GM19351 (cell line): ENCODE measurements around the gene FAM90A1.
"Not testable (repeated sequence)": the region's sequence is repeated elsewhere in the genome, so short reads cannot be mapped to it uniquely, and the experiment has no call there.

Experiments used
- ATAC-seq: cut with Tn5 transposase; IDR thresholded peaks from one replicate; pipeline ENCODE4 v1.9.1; 2021; ENCODE audit warnings: mild to moderate bottlenecking, moderate library complexity; ENCODE audit not compliant: unreplicated experiment

Gene FAM90A1

DNA sequence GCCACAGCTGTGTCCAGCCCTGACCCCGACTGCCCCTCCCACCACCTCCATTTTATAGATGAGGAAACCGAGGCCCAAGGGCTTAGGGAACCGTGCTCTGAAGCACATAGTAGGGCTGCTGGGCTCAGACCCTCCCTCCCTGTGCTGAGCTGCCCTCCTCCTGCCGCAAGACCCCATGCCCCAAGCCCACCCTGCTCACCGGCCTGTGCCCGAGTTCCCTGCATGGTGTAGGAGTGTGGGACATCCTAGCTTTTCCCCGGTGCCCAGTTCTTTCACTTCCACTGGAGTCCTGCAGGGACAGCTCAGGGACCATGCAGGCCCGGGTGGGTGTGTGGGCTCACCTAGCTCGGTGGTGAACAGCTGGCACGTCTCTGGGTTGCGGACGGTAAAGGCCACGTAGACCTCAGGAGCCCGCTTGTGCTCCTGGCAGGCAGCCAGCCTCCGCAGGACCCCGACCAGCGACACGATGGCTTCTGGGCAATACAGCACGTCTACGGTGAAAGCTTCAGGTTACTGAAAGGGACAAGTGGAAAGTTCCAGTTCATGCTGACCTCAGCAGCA, 6.6 kb upstream of the FAM90A1 start:
- ATAC-seq, result not testable (repeated sequence)

DNA sequence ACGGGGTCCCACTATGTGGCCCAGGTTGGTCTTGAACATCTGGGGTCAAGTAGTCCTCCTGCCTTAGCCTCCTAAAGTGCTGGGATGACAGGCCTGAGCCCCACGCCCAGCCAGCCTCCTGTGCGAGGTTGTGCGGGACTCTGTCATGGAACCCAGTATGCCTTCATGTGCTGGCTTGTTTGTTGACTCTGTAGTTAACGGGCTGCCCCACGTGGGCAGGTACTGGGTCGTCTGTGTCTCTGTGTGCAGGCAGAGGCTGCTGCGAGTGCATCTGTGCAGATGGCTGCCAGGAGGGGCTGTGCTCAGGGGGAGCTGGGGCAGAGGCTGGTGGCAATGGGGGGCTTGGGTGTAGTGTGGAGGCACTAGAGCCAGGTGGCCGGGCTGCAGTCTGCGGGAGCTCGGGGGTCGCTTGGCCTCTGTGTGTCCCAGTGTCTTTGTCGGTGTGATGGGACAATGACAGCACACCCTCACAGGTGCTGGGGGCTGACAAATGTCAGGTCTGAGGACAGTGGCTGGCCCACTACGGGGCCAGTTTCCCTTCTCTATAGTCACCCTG, 6.0 kb upstream of the FAM90A1 start:
- ATAC-seq, result not testable (repeated sequence)

DNA sequence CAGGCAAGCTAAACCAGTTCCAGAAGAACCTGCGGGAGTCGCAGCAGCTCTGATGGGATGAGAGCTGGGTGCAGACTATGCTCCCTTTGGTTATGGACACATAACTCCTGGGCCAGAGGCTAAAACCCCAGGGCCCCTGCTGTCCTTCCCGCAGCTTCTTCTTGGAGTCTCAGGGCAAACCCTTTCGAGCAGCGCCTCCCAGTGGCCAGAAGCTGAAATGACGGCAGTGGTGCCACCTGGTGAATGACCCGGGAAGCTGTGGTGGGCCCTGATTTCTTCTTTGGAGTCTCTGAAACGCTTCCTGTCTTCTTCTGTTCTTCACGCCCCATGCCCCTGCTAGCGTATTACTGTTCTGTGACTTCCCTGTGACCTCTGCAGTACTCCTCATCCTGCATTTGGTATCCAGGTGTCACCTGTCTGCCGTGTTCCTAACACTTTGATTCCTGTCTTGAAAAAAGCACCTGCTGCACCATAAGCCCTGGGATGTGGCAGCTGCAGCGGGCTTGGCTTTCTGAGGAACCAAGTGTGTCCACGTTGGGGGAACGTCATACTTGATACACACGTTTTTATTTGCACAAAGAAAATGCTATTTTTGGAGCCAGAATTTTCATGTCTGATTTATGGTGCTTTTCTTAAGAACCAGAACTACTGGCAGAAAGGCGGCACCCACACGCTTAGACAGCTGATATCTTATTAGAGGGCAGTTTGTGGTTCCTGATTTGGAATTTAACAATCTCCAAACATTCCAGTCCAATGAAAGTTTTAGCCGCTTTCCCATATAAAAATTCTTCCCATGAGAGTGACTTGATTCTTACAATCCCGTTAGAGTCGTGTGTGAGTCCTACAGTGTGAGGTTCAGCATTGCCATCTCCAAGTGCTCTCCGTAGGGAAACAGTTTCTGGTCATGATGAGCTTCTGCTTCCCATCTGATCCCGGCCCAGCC, 4.5 kb upstream of the FAM90A1 start:
- ATAC-seq, result not testable (repeated sequence)

DNA sequence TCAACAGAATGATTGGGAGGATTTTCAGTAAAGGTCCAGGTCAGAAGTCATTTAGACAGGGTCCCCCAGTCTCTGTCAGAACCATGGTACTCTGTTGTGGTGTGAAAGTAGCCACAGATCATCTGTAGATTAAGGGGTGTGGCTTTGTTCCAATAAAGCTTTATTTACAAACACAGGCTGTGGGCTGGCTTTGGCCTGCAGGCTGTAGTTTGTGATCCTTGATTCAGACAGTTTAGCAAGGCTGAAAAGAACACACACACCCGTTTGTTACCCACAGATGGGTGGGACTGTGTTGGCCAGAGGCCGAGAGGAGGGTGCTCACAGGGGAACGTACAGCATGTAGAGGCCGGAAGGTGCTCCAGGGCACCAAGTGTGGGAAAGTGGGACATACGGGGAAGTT, 3.6 kb upstream of the FAM90A1 start:
- not testable (repeated sequence) for ATAC-seq

DNA sequence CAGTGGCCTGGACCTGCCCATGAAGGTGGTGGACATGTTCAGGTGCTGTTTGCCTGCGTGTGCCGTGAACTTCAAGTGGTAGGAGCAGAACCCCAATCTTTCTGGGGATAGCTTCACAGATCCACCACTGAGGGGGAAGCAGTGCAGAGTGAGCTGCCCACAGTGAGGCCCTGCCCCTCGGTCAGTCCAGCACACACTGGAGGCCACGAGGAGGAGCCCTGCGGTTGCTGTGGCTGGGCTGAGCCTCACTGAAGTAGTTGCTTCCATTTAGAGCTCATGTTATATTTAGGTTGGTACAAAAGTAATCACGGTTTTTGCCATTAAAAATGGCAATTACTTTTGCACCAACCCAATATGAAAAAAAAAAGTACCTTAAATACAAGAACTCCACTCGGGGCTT, 2.1 kb upstream of the FAM90A1 start:
- ATAC-seq, result not testable (repeated sequence)

DNA sequence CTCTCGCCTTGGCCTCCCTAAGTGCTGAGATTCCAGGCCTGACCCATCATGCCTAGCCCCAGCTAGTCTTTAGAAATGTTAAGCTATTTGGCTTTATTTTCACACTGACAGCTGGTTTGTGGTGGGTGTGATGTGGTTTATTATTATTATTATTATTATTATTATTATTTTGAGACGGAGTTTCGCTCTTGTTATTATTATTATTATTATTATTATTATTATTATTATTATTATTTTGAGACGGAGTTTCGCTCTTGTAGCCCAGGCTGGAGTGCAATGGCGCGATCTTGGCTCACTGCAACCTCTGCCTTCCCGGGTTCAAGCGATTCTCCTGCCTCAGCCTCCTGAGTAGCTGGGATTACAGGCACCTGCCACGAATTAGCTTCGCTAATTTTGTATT, 1.2 kb upstream of the FAM90A1 start:
- ATAC-seq, result not testable (repeated sequence)

DNA sequence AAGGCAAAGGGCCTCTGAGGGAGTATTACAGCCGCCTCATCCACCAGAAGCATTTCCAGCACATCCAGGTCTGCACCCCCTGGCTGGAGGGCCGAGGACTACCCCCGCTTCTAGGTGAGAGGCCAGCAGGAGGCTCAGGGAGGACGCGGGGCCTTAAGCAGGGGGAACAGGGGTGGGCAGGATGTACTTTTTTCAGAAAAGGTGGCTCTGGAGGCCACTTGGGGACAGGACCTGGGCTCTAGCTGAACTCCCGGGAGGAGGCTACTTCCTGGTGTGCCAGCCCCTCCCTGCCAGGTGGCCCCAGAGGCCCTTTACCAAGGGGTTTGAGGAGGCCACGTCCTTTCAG, 287 bp upstream of the FAM90A1 start:
- ATAC-seq, result not testable (repeated sequence)

DNA sequence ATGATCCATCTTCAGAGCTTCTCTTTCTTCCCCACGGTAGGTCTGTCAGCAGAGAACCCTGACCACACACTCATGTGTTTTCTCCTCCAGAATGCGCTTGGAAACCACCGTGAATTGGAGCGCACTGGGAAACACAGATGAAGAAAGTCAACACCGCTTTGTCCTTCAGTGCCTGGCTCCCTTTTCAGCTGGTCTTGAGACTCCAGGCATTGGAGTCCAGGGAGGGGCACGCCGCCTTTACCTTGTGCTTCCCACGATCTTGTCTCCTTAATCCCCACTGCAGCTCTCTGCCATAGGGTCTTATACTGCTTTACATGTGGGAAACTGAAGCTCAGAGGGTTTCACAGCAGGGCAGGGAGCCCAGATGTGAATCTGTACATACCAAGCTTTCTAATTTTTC, 1.1 kb downstream of the FAM90A1 start:
- no peak for ATAC-seq

DNA sequence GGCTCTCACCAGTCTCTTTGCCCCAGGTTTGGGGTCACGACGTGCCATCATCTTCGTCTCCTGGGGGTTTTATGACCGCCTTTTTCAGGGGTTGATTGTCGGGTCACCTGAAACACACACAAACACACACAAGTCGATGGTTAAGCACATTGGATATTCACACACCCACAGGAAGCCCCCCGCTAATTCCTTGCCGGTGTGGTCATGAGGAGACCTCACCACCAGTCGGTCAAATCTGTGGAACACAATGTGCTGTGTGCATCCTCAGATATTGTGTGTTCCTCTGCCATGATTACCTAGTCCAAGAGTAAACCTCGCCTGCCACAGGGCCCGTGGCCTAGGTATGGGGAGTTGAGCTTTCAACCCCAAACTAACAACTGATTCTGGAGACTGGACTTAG, 2.6 kb downstream of the FAM90A1 start:
- not testable (repeated sequence) for ATAC-seq

DNA sequence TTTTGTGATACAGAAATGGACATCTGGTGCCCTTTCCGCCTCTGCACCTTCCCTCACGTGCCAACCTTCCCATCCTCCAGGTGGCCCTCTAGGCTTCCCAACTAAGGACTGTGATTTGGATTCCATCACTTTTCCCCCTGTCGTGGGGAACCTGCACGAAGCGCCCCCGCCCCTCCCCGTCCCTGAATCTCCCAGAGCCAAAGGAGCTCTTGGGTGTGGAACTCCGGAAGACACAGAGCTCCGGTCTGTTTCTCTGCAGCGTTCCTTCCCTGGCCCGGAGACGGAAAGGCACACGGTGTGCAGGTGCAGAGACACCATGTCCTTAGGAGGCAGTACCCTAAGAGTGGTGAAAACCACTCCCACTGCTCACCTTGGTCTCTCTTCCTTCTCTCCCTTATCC, 3.8 kb downstream of the FAM90A1 start:
- ATAC-seq, result not testable (repeated sequence)

DNA sequence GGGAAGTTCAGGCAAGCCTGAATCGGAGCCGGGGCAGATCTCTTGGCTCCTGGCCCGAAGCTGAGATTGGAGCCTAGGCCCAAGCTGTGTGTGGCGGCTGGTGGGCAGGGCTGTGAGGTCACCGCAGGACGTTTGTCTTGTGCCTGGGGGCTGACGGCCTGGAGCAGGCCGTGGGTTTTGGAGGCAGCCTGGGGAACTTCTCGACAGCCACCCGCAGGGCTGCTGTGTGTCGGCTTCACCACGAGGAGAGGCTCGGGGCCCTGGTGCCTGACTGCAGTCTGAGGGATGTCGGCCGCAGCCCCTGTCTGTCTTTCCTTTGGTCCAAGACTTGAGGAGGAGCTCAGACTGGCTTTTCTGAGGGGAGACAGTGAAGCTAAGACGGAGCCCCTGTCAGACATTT, 5.1 kb downstream of the FAM90A1 start:
- ATAC-seq, result not testable (repeated sequence)

DNA sequence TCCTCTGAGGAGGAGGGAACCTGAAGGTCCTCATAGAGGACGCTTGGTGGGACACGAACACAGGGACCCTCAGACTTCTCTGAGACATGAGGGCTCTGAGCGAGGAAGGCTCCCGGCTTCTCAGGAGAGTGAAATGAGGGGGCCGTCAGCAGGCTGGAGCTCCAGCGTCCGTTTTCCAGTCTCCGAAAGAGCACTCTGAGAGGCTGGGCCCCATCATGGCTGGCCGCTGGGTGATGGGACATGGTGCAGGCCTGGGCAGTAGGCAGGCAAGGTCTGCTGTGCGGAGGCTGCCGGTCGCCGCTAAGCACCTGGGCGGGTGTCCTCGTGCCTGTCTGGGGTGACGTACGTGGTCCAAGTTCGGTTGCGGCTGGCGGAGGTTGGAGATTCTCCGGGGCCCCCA, 5.6 kb downstream of the FAM90A1 start:
- ATAC-seq, result not testable (repeated sequence)

DNA sequence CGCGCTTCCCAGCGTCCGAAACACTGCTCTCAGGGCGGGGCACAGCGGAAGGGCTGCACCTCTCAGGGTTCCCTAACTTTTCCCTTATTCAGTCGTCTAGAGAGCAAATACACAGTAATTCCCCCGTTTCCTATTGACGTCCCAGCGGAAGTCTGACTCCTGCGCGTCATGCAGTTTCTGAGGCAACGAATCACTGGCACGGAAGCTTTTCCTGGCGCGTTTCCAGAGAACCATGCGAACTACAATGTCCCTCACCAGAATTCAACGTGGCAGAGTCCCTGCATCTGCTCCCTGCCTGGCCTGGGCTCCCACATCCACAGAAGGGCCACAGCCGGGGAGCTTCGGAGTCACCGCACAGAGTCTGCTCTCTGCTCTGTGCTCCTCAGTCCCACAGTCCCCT, 6.0 kb downstream of the FAM90A1 start:
- ATAC-seq, result not testable (repeated sequence)

DNA sequence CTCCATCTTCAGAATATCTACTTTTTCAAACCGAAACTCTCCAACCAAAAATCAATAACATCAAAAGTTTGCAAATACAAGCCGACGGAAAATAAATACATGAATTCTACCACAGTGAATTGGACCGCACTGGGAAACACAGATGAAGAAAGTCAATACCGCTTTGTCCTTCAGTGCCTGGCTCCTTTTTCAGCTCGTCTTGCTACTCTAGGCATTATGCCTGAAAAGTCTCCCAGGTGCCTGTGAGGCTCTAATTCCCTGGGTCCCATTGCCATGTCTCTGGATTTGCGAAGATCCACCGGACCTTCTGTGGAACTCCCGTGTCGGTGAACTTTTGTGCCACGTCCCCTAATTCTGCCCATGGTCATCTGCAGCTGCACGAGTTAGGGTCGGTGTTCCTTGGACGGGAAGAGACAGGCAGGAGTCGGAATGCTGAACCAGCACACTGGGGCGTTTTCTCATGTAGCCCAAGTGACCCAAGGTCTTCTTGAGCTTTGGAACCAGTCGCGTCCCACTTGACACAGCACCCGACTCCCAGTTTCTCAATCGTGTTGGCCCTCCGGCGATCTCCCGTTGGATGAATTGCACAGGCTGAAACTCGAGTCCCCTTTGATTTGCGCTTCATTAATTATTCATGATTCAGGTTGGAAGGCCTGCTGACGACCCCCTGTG, 8.6 kb downstream of the FAM90A1 start:
- ATAC-seq, result not testable (repeated sequence)

DNA sequence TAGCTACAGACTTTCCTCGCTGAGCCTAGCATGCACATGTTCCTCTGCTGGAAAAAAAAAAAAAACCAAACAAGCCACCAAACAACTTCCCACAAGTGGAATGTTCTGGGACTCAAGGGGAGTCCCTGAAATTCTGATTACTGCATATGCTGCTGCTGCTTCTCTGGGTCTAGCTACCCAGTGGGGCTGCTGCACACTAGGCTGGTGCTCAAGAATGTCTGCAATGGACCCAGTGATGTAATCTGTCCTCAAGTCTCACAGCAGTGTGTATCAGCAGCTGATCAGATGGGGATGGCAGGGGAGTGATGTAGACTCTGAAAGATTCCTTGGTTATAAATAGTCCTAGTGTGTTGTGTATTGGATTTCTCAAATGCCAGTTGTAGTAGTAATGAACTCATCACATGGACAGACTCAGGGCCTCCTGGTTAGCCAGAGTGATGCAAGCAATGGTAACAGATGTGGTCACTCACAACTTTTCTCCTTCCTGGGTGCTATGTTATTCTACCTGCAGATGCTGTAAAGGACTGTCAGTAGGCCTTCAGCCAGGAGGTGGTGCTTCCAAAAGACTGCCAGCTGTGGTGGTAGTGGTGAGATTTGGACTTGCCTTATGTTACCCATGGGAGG, 29.6 kb downstream of the FAM90A1 start:
- ATAC-seq, result not testable (repeated sequence)

DNA sequence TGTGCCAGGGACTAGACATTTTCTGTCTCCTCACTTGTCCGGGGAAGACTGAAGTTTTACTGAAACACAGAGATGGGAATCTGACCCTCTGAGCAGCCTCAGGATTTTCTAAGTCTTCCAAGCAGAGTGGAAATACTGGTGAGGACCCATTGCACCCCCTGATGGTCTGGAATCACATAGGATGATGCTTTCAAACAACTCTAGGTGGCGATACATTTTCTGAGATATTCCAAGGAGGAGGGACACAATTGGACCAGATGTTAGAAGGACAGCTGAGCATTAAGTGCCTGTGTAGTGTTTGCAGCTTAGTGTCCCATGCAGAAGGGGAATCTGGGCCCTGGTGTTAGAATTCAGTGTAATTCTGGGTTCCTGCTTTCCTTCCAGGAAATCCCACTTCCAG, 39.3 kb downstream of the FAM90A1 start:
- not testable (repeated sequence) for ATAC-seq

DNA sequence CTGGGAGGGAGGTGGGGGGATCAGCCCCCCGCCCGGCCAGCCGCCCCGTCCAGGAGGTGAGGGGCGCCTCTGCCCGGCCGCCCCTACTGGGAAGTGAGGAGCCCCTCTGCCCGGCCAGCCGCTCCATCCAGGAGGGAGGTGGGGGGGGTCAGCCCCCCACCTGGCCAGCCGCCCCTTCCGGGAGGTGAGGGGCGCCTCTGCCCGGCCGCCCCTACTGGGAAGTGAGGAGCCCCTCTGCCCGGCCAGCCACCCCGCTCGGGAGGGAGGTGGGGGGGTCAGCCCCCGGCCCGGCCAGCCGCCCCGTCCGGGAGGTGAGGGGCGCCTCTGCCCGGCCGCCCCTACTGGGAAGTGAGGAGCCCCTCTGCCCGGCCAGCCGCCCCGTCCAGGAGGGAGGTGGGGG, 43.2 kb downstream of the FAM90A1 start:
- not testable (repeated sequence) for ATAC-seq

DNA sequence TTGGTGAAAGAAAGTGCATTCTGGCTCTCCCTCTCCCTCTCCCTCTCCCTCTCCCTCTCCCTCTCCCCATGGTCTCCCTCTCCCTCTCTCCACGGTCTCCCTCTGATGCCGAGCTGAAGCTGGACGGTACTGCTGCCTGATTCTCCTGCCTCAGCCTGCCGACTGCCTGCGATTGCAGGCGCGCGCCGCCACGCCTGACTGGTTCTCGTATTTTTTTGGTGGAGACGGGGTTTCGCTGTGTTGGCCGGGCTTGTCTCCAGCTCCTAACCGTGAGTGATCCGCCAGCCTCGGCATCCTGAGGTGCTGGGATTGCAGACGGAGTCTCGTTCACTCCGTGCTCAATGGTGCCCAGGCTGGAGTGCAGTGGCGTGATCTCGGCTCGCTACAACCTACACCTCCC, 44.1 kb downstream of the FAM90A1 start:
- not testable (repeated sequence) for ATAC-seq

DNA sequence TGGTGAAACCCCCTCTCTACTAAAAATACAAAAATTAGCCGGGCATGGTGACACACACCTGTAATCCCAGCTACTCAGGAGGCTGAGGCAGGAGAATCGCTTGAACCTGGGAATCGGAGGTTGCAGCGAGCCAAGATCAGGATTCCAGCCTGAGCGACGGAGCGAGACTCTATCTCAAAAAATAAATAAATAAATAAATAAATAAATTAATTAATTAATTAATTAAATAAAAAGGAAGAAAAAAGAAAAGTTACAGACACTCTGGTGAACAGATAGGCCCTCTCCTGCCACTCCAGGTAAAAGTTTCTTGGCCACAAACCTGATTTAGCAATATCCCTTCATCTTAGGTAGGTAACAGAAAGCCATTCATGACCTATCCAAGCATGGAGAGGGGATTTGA, 44.5 kb downstream of the FAM90A1 start:
- ATAC-seq, result not testable (repeated sequence)

DNA sequence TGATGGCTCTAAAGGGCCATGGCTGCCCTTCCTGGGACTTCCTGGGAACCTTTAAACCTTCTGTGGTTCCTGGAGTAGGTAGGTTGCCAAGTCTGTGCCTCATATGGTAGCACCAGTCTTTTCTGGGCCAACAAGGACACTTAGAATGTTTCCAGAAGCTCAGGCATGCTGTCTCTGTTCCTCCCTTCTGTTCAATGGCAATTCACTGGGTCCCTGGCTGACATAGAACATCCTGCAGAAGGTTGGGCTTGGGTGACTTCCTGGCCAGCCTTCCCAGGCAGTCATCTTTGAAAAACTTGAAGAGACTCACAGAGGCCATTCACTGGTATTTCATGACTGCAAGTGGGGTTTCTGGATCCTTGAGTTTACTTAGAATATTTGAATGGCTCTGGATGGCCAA, 46.1 kb downstream of the FAM90A1 start:
- ATAC-seq, result not testable (repeated sequence)

DNA sequence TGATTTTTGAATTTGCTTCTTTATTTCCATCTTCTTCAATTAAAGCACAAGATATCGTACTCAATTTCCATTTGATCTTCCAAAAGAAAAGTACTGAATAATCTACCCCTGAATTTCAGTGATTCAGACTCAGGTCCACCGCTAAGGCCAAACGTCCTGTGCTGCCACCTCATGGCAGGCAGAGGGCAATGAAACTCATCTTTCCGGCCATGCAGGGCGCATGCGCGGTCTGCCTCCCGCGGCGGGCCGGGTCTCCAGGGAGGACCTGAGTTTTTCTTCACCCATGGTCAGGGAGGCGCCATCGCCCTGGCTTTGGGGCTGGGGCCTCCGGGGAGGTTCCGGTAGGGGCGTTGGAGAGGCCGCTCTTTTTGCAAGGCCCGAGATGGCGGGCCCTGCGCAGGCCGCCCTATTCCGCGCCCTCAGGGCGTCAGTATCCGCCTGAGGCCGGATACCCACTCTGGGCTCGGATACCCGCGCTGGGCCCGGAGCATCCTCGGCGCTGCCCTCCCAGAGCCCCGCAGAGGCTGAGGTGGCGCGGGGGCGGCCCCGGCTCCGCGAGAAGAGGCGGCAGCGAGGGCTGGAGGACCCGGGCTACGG, 47.3 kb downstream of the FAM90A1 start:
- not testable (repeated sequence) for ATAC-seq
